ENCODE measurements around the gene CTTN.

CTTN gene

GRCh38 chr11:70456921-70457532, 58.7 kb downstream of the CTTN start:
- Mint-ChIP-seq H3K4me1 (no peaks in the 10 kb centered on the region), H3K9me3 (no peaks in the 10 kb centered on the region), H3K36me3 (no peaks in the 10 kb centered on the region), H3K27me3 (peaks cover 4% of the 10 kb centered on the region), H3K4me3 (no peak overlapping the region), H3K27ac (no peak overlapping the region)
- CTCF ChIA-PET = no interaction called here
- no peak for DNase-seq

- H3K9me3 Mint-ChIP-seq = peaks cover 3% of the 10 kb centered on the region
- no peaks in the 10 kb centered on the region for H3K36me3 Mint-ChIP-seq
- H3K4me3 Mint-ChIP-seq = no peak overlapping the region
- DNase-seq = no peak
- H3K27ac Mint-ChIP-seq = no peak overlapping the region
- peaks cover 4% of the 10 kb centered on the region for H3K27me3 Mint-ChIP-seq
- no peaks in the 10 kb centered on the region for H3K4me1 Mint-ChIP-seq
- CTCF ChIA-PET = no interaction called here
Measured at GRCh38 chr11:70458736-70459135, 60.4 kb downstream of the CTTN start.

- Mint-ChIP-seq H3K9me3 (peaks cover 3% of the 10 kb centered on the region), H3K27me3 (peaks cover 4% of the 10 kb centered on the region), H3K4me1 (no peaks in the 10 kb centered on the region), H3K4me3 (no peak overlapping the region), H3K27ac (no peak overlapping the region), H3K36me3 (no peaks in the 10 kb centered on the region)
- CTCF ChIA-PET = no interaction called here
- no peak for DNase-seq
Measured at GRCh38 chr11:70460111-70460510, 61.8 kb downstream of the CTTN start.

- no peak for DNase-seq
- H3K9me3 Mint-ChIP-seq = peaks cover 3% of the 10 kb centered on the region
- CTCF ChIA-PET = no interaction called here
- H3K4me1 Mint-ChIP-seq = no peaks in the 10 kb centered on the region
- H3K36me3 Mint-ChIP-seq = no peaks in the 10 kb centered on the region
- H3K27ac Mint-ChIP-seq = no peak overlapping the region
- no peak overlapping the region for H3K4me3 Mint-ChIP-seq
- peaks cover 12% of the 10 kb centered on the region for H3K27me3 Mint-ChIP-seq
Measured at GRCh38 chr11:70460964-70461363, 62.6 kb downstream of the CTTN start.

GRCh38 chr11:70462818-70463477, 64.6 kb downstream of the CTTN start:
- no peaks in the 10 kb centered on the region for H3K36me3 Mint-ChIP-seq
- H3K9me3 Mint-ChIP-seq = peaks cover 3% of the 10 kb centered on the region
- H3K27ac Mint-ChIP-seq = no peak overlapping the region
- H3K4me1 Mint-ChIP-seq = no peaks in the 10 kb centered on the region
- no peak overlapping the region for H3K4me3 Mint-ChIP-seq
- peaks cover 12% of the 10 kb centered on the region for H3K27me3 Mint-ChIP-seq
- CTCF ChIA-PET = no interaction called here
- peak; percentile 10 for DNase-seq

- Mint-ChIP-seq H3K4me1 (no peaks in the 10 kb centered on the region), H3K9me3 (peaks cover 3% of the 10 kb centered on the region), H3K4me3 (no peak overlapping the region), H3K27me3 (peaks cover 14% of the 10 kb centered on the region), H3K36me3 (no peaks in the 10 kb centered on the region), H3K27ac (no peak overlapping the region)
- CTCF ChIA-PET = no interaction called here
- peak; percentile 11 for DNase-seq
Measured at GRCh38 chr11:70463478-70464255, 65.3 kb downstream of the CTTN start.

GRCh38 chr11:70464509-70465361, 66.4 kb downstream of the CTTN start:
- H3K36me3 Mint-ChIP-seq = no peaks in the 10 kb centered on the region
- no peak for DNase-seq
- H3K4me1 Mint-ChIP-seq = no peaks in the 10 kb centered on the region
- CTCF ChIA-PET = interaction anchor here (1.0 kb wide), 1 partner anchor 14 kb away, joined by 3 read pairs; no protein-coding TSS in a partner anchor
- peaks cover 3% of the 10 kb centered on the region for H3K9me3 Mint-ChIP-seq
- H3K27me3 Mint-ChIP-seq = peaks cover 19% of the 10 kb centered on the region
- H3K4me3 Mint-ChIP-seq = no peak overlapping the region
- H3K27ac Mint-ChIP-seq = no peak overlapping the region

- CTCF ChIA-PET = interaction anchor here (2.8 kb wide), 1 partner anchor 290 kb away, joined by 25 read pairs; no protein-coding TSS in a partner anchor
- peaks cover 15% of the 10 kb centered on the region for H3K27me3 Mint-ChIP-seq
Measured at GRCh38 chr11:70466154-70466553, 67.8 kb downstream of the CTTN start.

GRCh38 chr11:70466596-70466995, 68.3 kb downstream of the CTTN start:
- Mint-ChIP-seq H3K27me3 (peaks cover 19% of the 10 kb centered on the region), H3K9me3 (peaks cover 3% of the 10 kb centered on the region), H3K27ac (no peak overlapping the region), H3K4me1 (no peaks in the 10 kb centered on the region), H3K36me3 (no peaks in the 10 kb centered on the region), H3K4me3 (no peak overlapping the region)
- no peak for DNase-seq
- CTCF ChIA-PET = interaction anchor here (0.6 to 2.8 kb wide), 2 partner anchors 289 to 1097 kb away, joined by 3 to 25 read pairs; no protein-coding TSS in a partner anchor

More at GRCh38 chr11:70466154-70466553, 67.8 kb downstream of the CTTN start:
- Mint-ChIP-seq H3K9me3 (peaks cover 3% of the 10 kb centered on the region), H3K4me3 (no peak overlapping the region), H3K36me3 (no peaks in the 10 kb centered on the region), H3K27ac (no peak overlapping the region), H3K4me1 (no peaks in the 10 kb centered on the region)
- DNase-seq = no peak

GRCh38 chr11:70467201-70468085, 69.1 kb downstream of the CTTN start:
- Mint-ChIP-seq H3K4me3 (no peak overlapping the region), H3K9me3 (peaks cover 3% of the 10 kb centered on the region), H3K36me3 (no peaks in the 10 kb centered on the region), H3K27me3 (peaks cover 19% of the 10 kb centered on the region), H3K4me1 (no peaks in the 10 kb centered on the region), H3K27ac (no peak overlapping the region)
- CTCF ChIA-PET = interaction anchor here (0.6 to 2.8 kb wide), 4 partner anchors 12 to 1096 kb away, joined by 3 to 25 read pairs (median 3); no protein-coding TSS in a partner anchor
- peak; percentile 68 for DNase-seq

GRCh38 chr11:70468256-70469195, 70.2 kb downstream of the CTTN start:
- Mint-ChIP-seq H3K9me3 (no peaks in the 10 kb centered on the region), H3K4me3 (no peak overlapping the region), H3K4me1 (no peaks in the 10 kb centered on the region), H3K36me3 (no peaks in the 10 kb centered on the region), H3K27me3 (peaks cover 19% of the 10 kb centered on the region), H3K27ac (no peak overlapping the region)
- DNase-seq = no peak
- CTCF ChIA-PET = interaction anchor here (0.6 to 2.8 kb wide), 4 partner anchors 11 to 288 kb away, joined by 3 to 25 read pairs (median 4); no protein-coding TSS in a partner anchor

GRCh38 chr11:70470127-70470526, 71.8 kb downstream of the CTTN start:
- H3K9me3 Mint-ChIP-seq = no peaks in the 10 kb centered on the region
- CTCF ChIA-PET = no interaction called here
- peaks cover 19% of the 10 kb centered on the region for H3K27me3 Mint-ChIP-seq
- no peak for DNase-seq
- no peak overlapping the region for H3K4me3 Mint-ChIP-seq
- H3K27ac Mint-ChIP-seq = no peak overlapping the region
- no peaks in the 10 kb centered on the region for H3K36me3 Mint-ChIP-seq
- H3K4me1 Mint-ChIP-seq = no peaks in the 10 kb centered on the region
